CD4-positive, alpha-beta T cell treated with Interleukin-4 for 4 hours (primary cell): ENCODE data around the gene NOL12.
A peak's percentile ranks its signal among the peaks of the same experiment; 100 is the strongest.
"Not testable (repeated sequence)": the region's sequence is repeated elsewhere in the genome, so short reads cannot be mapped to it uniquely, and the experiment has no call there.

ENCODE experiments used
- DNase-seq: peaks from one replicate; pipeline ENCODE4 v3.0.0-alpha.2; 2020

Gene NOL12

GRCh38 chr22:37716708-37717107, 30.6 kb downstream of the NOL12 start:
- DNase-seq, result no peak

- DNase-seq, result not testable (repeated sequence)
These were observed 31.1 kb downstream of the NOL12 start for GRCh38 chr22:37717235-37717634.

GRCh38 chr22:37717746-37718305, 31.7 kb downstream of the NOL12 start:
- not testable (repeated sequence) for DNase-seq

GRCh38 chr22:37725551-37726240, 39.6 kb downstream of the NOL12 start:
- no peak for DNase-seq

- DNase-seq, result no peak
These were observed 40.2 kb downstream of the NOL12 start for GRCh38 chr22:37726241-37726887.

GRCh38 chr22:37728620-37729019, 42.5 kb downstream of the NOL12 start:
- DNase-seq, result no peak

GRCh38 chr22:37731804-37732471, 45.8 kb downstream of the NOL12 start:
- no peak for DNase-seq

- no peak for DNase-seq
These were observed 46.8 kb downstream of the NOL12 start for GRCh38 chr22:37732699-37733607.

GRCh38 chr22:37733625-37734401, 47.7 kb downstream of the NOL12 start:
- no peak for DNase-seq

GRCh38 chr22:37734402-37734700, 48.2 kb downstream of the NOL12 start:
- no peak for DNase-seq

- no peak for DNase-seq
These were observed 48.9 kb downstream of the NOL12 start for GRCh38 chr22:37734964-37735451.

GRCh38 chr22:37739035-37739434, 52.9 kb downstream of the NOL12 start:
- no peak for DNase-seq

- DNase-seq, result peak; percentile 10
These were observed 53.5 kb downstream of the NOL12 start for GRCh38 chr22:37739611-37740049.

GRCh38 chr22:37740455-37741311, 54.5 kb downstream of the NOL12 start:
- no peak for DNase-seq

GRCh38 chr22:37741312-37741795, 55.2 kb downstream of the NOL12 start:
- no peak for DNase-seq

- no peak for DNase-seq
These were observed 56.4 kb downstream of the NOL12 start for GRCh38 chr22:37742376-37743171.
